ENCODE results near the gene SMYD3. TPM values are rescaled to one million over a fixed set of nuclear protein-coding genes. Genes with fewer than 3 reads are reported as not detected.

Gene SMYD3
- total RNA-seq, 4 donors from 2014 or later: 11.6 to 26.9 (median 18.3) TPM

DNA sequence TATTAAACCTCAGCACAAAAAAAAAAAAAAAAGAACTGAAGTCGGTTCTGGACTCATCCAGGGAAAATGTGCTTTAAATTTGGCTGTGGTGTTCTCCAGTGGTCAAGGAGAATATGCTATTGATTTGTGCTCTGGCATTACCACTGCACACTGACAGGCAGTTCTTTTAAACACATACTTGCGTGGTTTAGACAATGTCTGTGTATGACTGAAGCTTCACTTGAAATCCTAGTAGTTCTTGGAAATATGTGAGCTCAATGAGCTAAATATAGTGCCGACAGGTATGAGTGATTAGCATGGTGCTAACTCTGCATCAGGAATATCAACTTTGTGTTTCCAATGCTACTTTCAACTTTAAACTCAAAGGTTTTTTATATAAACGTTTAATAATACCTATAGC is 415.6 kb downstream of the SMYD3 start:
- ATAC-seq: no peak
- TF ChIP-seq EP300 (IDR thresholded peaks at IDR 0.05) (no peak), POLR2AphosphoS5 (IDR thresholded peaks at IDR 0.05) (no peak), POLR2A (IDR thresholded peaks at IDR 0.05) (no peak)
- TF ChIP-seq, protein P1, sequence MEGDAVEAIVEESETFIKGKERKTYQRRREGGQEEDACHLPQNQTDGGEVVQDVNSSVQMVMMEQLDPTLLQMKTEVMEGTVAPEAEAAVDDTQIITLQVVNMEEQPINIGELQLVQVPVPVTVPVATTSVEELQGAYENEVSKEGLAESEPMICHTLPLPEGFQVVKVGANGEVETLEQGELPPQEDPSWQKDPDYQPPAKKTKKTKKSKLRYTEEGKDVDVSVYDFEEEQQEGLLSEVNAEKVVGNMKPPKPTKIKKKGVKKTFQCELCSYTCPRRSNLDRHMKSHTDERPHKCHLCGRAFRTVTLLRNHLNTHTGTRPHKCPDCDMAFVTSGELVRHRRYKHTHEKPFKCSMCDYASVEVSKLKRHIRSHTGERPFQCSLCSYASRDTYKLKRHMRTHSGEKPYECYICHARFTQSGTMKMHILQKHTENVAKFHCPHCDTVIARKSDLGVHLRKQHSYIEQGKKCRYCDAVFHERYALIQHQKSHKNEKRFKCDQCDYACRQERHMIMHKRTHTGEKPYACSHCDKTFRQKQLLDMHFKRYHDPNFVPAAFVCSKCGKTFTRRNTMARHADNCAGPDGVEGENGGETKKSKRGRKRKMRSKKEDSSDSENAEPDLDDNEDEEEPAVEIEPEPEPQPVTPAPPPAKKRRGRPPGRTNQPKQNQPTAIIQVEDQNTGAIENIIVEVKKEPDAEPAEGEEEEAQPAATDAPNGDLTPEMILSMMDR (IDR thresholded peaks at IDR 0.05): no peak
- H3K27me3 ChIP-seq: no peaks in the 10 kb centered on the region
- H3K4me3 ChIP-seq: no peak overlapping the region
- peaks cover 0 to 30% (median 0%) of the 10 kb centered on the region in 3 donors for H3K4me1 ChIP-seq
- WGBS, 2 donors (ENCODE audit: low coverage in 1 of 2): 27 to 45% methylated on average over 4 of the region's 4 CpGs
- no peaks in the 10 kb centered on the region for H3K9me3 ChIP-seq
- H3K36me3 ChIP-seq: no peaks in the 10 kb centered on the region
- H3K27ac ChIP-seq: peak overlapping the region in 2 of 4 donors; percentile 43 to 57

DNA sequence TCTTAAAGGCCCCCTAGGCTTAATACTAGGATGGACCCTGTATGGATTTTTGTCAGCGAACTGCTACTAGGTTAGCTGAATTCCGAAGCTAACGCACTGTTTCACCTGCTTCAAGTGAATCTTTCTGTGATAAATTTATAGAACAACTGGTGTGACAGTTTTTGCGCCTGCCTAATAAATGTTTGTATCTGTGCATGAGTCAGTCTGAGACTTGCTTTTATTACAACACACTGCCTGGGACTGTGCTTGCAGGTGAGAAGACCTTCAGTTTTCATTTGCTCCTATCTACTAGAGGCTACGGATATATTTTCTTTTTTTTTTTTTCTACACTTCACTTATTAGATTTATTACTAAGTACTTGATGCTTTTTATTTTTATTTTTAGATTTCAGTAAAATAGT is 420.9 kb downstream of the SMYD3 start:
- no peaks in the 10 kb centered on the region for H3K27me3 ChIP-seq
- 30 to 100% methylated on average over 3 to 5 of the region's 5 CpGs for WGBS, 2 donors (ENCODE audit: low coverage in 1 of 2)
- no peak overlapping the region for H3K4me3 ChIP-seq
- H3K36me3 ChIP-seq: no peaks in the 10 kb centered on the region
- H3K4me1 ChIP-seq: peaks cover 0 to 23% (median 0%) of the 10 kb centered on the region in 3 donors
- no peak overlapping the region for H3K27ac ChIP-seq
- no peak for ATAC-seq
- H3K9me3 ChIP-seq: peaks cover 0 to 7% (median 0%) of the 10 kb centered on the region in 3 donors
- no peak for TF ChIP-seq EP300 (IDR thresholded peaks at IDR 0.05)
- no peak for TF ChIP-seq POLR2AphosphoS5 (IDR thresholded peaks at IDR 0.05)
- TF ChIP-seq, protein P1 (IDR thresholded peaks at IDR 0.05): no peak
- no peak for TF ChIP-seq POLR2A (IDR thresholded peaks at IDR 0.05)

DNA sequence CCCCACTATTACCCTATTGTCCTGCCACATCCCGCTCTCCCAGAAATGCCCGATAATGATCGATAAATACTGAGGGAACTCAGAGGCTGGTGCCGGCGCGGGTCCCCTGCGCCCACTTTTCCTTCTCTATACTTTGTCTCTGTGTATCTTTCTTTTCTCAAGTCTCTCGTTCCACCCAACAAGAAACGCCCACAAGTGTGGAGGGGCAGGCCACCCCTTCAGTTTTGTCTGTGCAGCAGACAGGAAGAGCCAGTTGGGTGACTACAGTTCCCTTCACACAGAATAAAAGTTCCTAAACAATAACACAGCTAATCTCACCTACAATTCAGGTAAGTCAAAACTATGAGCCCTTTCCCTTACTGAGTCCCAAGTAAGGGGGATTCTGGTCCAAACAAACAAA is 423.7 kb downstream of the SMYD3 start:
- TF ChIP-seq, protein P1 (IDR thresholded peaks at IDR 0.05): no peak
- TF ChIP-seq EP300 (IDR thresholded peaks at IDR 0.05) (no peak), POLR2A (IDR thresholded peaks at IDR 0.05) (no peak), POLR2AphosphoS5 (IDR thresholded peaks at IDR 0.05) (no peak)
- no peaks in the 10 kb centered on the region for H3K4me1 ChIP-seq
- no peak for ATAC-seq
- no peaks in the 10 kb centered on the region for H3K27me3 ChIP-seq
- peaks cover 0 to 7% (median 0%) of the 10 kb centered on the region in 3 donors for H3K9me3 ChIP-seq
- H3K4me3 ChIP-seq: no peak overlapping the region
- no peak overlapping the region for H3K27ac ChIP-seq
- no peaks in the 10 kb centered on the region for H3K36me3 ChIP-seq
- 100% methylated on average over 2 of the region's 9 CpGs; no CpG with 5 or more reads in 1 of the 2 donors for WGBS, 2 donors (ENCODE audit: low coverage in 1 of 2)

DNA sequence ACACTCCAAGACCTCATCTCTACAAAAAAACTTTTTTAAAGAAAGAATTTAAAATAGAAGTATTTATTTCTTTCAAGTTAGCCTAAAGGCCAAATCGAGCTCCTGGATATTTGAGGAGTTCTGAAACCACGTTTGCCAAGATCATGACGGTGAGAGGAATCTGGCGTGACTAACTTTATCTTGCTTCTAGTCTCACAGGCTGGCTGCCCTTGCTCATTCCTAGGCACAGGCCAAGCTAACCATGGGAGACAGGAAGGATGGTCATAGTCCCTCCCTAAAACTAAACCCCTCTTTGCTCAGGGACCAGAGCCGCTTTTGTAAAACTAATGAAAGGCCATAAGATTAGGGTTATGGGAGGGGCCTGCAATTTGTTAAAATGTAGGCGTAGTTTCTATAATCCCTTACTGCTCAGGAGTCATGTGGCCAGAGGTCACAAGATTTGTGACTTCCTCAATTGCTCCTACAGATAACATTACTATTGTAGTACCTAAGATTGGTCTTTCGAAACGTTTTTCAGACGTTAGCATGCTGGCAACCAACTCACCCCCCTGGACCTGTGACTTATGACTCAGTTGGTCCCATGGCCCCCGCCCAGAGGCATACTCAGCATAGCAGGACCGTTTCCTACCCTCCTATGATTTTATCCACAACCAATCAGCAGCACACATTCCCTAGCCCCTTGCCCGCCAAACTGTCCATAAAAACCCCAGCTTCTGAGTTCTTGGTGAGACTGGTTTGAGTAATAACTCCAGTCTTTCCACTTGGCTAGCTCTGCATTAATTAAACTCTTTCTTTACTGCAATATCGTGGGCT is 425.0 kb downstream of the SMYD3 start:
- Histone ChIP-seq H3K36me3 (no peaks in the 10 kb centered on the region), H3K27ac (no peak overlapping the region), H3K4me3 (no peak overlapping the region), H3K9me3 (peaks cover 0 to 7% (median 0%) of the 10 kb centered on the region in 3 donors), H3K27me3 (no peaks in the 10 kb centered on the region), H3K4me1 (no peaks in the 10 kb centered on the region)
- ATAC-seq: no peak
- WGBS, 2 donors (ENCODE audit: low coverage in 1 of 2): 86 to 94% methylated on average over 12 to 13 of the region's 13 CpGs
- TF ChIP-seq POLR2A (IDR thresholded peaks at IDR 0.05) (no peak), EP300 (IDR thresholded peaks at IDR 0.05) (no peak), POLR2AphosphoS5 (IDR thresholded peaks at IDR 0.05) (no peak)
- TF ChIP-seq, protein P1 (IDR thresholded peaks at IDR 0.05): no peak

Measured in gastroesophageal sphincter (tissue), 4 donors.